Gastrocnemius medialis (tissue), 4 donors: ENCODE results near the gene CENPT.

Experiments used
- POLR2A ChIP-seq, 2 donors: fragments of 450-650 bp; IDR thresholded peaks; one replicate each; pipeline ENCODE4 v1.6.1; 2017; ENCODE audit warnings: antibody characterized with exemption in 2 of 2, mild to moderate bottlenecking in 2 of 2, moderate library complexity in 2 of 2
- TF ChIP-seq, protein P1 (sequence below), 5 experiments: fragments of 450-650 bp in 3 of 5; fragments of 200-600 bp in 2 of 5; sonication (generic) in 2 of 5; IDR thresholded peaks in 4 of 5; conservative IDR thresholded peaks in 1 of 5; 1 replicate in 4 of 5; 2 replicates in 1 of 5; pipeline ENCODE4 v1.5.1; 2016 to 2019; ENCODE audit warnings: antibody characterized with exemption in 5 of 5, mild to moderate bottlenecking in 3 of 5, moderate library complexity in 3 of 5

- TF ChIP-seq, protein P1, sequence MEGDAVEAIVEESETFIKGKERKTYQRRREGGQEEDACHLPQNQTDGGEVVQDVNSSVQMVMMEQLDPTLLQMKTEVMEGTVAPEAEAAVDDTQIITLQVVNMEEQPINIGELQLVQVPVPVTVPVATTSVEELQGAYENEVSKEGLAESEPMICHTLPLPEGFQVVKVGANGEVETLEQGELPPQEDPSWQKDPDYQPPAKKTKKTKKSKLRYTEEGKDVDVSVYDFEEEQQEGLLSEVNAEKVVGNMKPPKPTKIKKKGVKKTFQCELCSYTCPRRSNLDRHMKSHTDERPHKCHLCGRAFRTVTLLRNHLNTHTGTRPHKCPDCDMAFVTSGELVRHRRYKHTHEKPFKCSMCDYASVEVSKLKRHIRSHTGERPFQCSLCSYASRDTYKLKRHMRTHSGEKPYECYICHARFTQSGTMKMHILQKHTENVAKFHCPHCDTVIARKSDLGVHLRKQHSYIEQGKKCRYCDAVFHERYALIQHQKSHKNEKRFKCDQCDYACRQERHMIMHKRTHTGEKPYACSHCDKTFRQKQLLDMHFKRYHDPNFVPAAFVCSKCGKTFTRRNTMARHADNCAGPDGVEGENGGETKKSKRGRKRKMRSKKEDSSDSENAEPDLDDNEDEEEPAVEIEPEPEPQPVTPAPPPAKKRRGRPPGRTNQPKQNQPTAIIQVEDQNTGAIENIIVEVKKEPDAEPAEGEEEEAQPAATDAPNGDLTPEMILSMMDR (IDR thresholded peaks at IDR 0.05 in 4 of 5, conservative IDR thresholded peaks at IDR 0.05 in 1 of 5): no peak
- no peak for TF ChIP-seq POLR2A (IDR thresholded peaks at IDR 0.05)
These were observed 41.6 kb downstream of the CENPT start for GRCh38 chr16:67805718-67806427.
